Sigmoid colon (tissue), 7 donors: ENCODE measurements around the gene MACROD2. TPM values are rescaled to one million over a fixed set of nuclear protein-coding genes. Genes with fewer than 3 reads are reported as not detected.

Experiments used
- DNase-seq: peaks from one replicate; pipeline ENCODE4 v3.0.0-alpha.2; 2019
- H3K27ac ChIP-seq, 4 donors: fragments of 200-600 bp; sonication (generic); one replicate each; pipeline ENCODE4 v1.5.1; 2016 to 2019; ENCODE audit warnings: mild to moderate bottlenecking in 1 of 4
- H3K27me3 ChIP-seq, 3 donors: fragments of 200-600 bp; sonication (generic); one replicate each; pipeline ENCODE4 v1.5.1; 2019; ENCODE audit warnings: mild to moderate bottlenecking in 1 of 3
- H3K36me3 ChIP-seq, 4 donors: fragments of 200-600 bp; sonication (generic); one replicate each; pipeline ENCODE4 v1.5.1; 2016 to 2019
- H3K4me1 ChIP-seq, 4 donors: fragments of 200-600 bp; sonication (generic); one replicate each; pipeline ENCODE4 v1.5.1; 2017 to 2019
- H3K4me3 ChIP-seq, 4 donors: fragments of 200-600 bp; sonication (generic); one replicate each; pipeline ENCODE4 v1.5.1; 2017 to 2019; ENCODE audit warnings: mild to moderate bottlenecking in 2 of 4, moderate library complexity in 1 of 4
- H3K9me3 ChIP-seq, 4 donors: fragments of 200-600 bp in 3 of 4; sonication (generic) in 3 of 4; one replicate each; pipeline versions ENCODE4 v1.5.1 to v1.6.1; 2013 to 2019
- CTCF ChIP-seq, 4 experiments: fragments of 450-650 bp in 3 of 4; fragments of 200-600 bp in 1 of 4; IDR thresholded peaks; one replicate each; pipeline ENCODE4 v1.5.1; 2016 to 2019; ENCODE audit warnings: antibody characterized with exemption in 4 of 4, mild to moderate bottlenecking in 3 of 4, moderate library complexity in 2 of 4
- EP300 ChIP-seq, 4 donors: sonication (generic); formaldehyde crosslinking; IDR thresholded peaks; one replicate each; pipeline ENCODE4 v1.6.1; 2017; ENCODE audit warnings: antibody characterized with exemption in 4 of 4
- POLR2A ChIP-seq, 2 donors: fragments of 450-650 bp; IDR thresholded peaks; one replicate each; pipeline ENCODE4 v1.6.1; 2016; ENCODE audit warnings: antibody characterized with exemption in 2 of 2, mild to moderate bottlenecking in 2 of 2, moderate library complexity in 2 of 2
- POLR2AphosphoS5 ChIP-seq, 4 donors: sonication (generic); formaldehyde crosslinking; IDR thresholded peaks; one replicate each; pipeline ENCODE4 v1.6.1; 2017; ENCODE audit warnings: antibody characterized with exemption in 4 of 4
- WGBS, 2 donors: extraction: QIAGEN DNeasy Blood & Tissue Kit; methylation state at CpG; one replicate each; pipeline ENCODE4 v1.1.7; 2013; 5-methylcytosine and 5-hydroxymethylcytosine counted together
- intact Hi-C: fragments of 100-400 bp; cut with DNase I; formaldehyde crosslinking; loops from one replicate; pipeline ENCODE4 v1.15.1; 2023
- polyA plus RNA-seq, 3 donors: library from polyadenylated mRNA; stranded (reverse); fragments of 200-250 nt; gene quantifications; one replicate each; pipeline ENCODE4 v1.2.3, GENCODE V29; 2013
- total RNA-seq, 4 donors: library from RNA; depleted of rRNA; stranded (reverse); fragments of >200 nt; gene quantifications; one replicate each; pipeline ENCODE4 v1.1.0, GENCODE V29; 2016
- donor health status: healthy with polysubstance abuse.
- donor health status: Bipolar disorder and iron deficiency.
- donor health status: healthy.

Gene MACROD2
- total and polyA plus RNA-seq, 7 donors, result 1.2 to 22.4 (median 5.8) TPM

GRCh38 chr20:14801591-14802325 is 806.4 kb downstream of the MACROD2 start:
- intact Hi-C loops, result no loop called here
- TF ChIP-seq POLR2A (IDR thresholded peaks at IDR 0.05) (no peak), POLR2AphosphoS5 (IDR thresholded peaks at IDR 0.05) (no peak), EP300 (IDR thresholded peaks at IDR 0.05) (no peak), CTCF (IDR thresholded peaks at IDR 0.05) (no peak)
- H3K4me1 ChIP-seq, result no peaks in the 10 kb centered on the region
- no peaks in the 10 kb centered on the region for H3K36me3 ChIP-seq
- no peaks in the 10 kb centered on the region for H3K9me3 ChIP-seq
- no peak for DNase-seq
- no peaks in the 10 kb centered on the region for H3K27me3 ChIP-seq
- H3K4me3 ChIP-seq, result no peak overlapping the region
- H3K27ac ChIP-seq, result no peak overlapping the region
- 93 to 95% methylated on average over 5 of the region's 5 CpGs for WGBS, 2 donors

GRCh38 chr20:14807224-14807623 is 811.9 kb downstream of the MACROD2 start:
- intact Hi-C loops, result no loop called here
- no peak for TF ChIP-seq EP300 (IDR thresholded peaks at IDR 0.05)
- no peak for TF ChIP-seq POLR2AphosphoS5 (IDR thresholded peaks at IDR 0.05)
- TF ChIP-seq CTCF (IDR thresholded peaks at IDR 0.05), result no peak
- no peak for TF ChIP-seq POLR2A (IDR thresholded peaks at IDR 0.05)
- WGBS, 2 donors, result 84 to 85% methylated on average over 2 of the region's 2 CpGs

GRCh38 chr20:14815340-14815739 is 820.0 kb downstream of the MACROD2 start:
- no peak for DNase-seq
- no peaks in the 10 kb centered on the region for H3K36me3 ChIP-seq
- intact Hi-C loops, result no loop called here
- H3K4me1 ChIP-seq, result no peaks in the 10 kb centered on the region
- H3K9me3 ChIP-seq, result peaks cover 0 to 2% (median 0%) of the 10 kb centered on the region in 4 donors
- WGBS, 2 donors, result 95 to 97% methylated on average over 2 of the region's 2 CpGs
- no peaks in the 10 kb centered on the region for H3K27me3 ChIP-seq
- H3K4me3 ChIP-seq, result no peak overlapping the region
- no peak overlapping the region for H3K27ac ChIP-seq
- no peak for TF ChIP-seq POLR2AphosphoS5 (IDR thresholded peaks at IDR 0.05)

More at GRCh38 chr20:14807224-14807623, 811.9 kb downstream of the MACROD2 start:
- H3K4me1 ChIP-seq, result no peaks in the 10 kb centered on the region
- H3K4me3 ChIP-seq, result no peak overlapping the region
- no peaks in the 10 kb centered on the region for H3K36me3 ChIP-seq
- H3K27me3 ChIP-seq, result no peaks in the 10 kb centered on the region
- H3K9me3 ChIP-seq, result peaks cover 0 to 3% (median 1%) of the 10 kb centered on the region in 4 donors
- no peak overlapping the region for H3K27ac ChIP-seq
- no peak for DNase-seq

GRCh38 chr20:14816471-14816870 is 821.2 kb downstream of the MACROD2 start:
- H3K9me3 ChIP-seq, result no peaks in the 10 kb centered on the region
- H3K27ac ChIP-seq, result no peak overlapping the region
- DNase-seq, result no peak
- TF ChIP-seq EP300 (IDR thresholded peaks at IDR 0.05) (no peak), CTCF (IDR thresholded peaks at IDR 0.05) (no peak), POLR2A (IDR thresholded peaks at IDR 0.05) (no peak), POLR2AphosphoS5 (IDR thresholded peaks at IDR 0.05) (no peak)
- H3K4me3 ChIP-seq, result no peak overlapping the region
- intact Hi-C loops, result no loop called here
- H3K4me1 ChIP-seq, result no peaks in the 10 kb centered on the region
- H3K36me3 ChIP-seq, result no peaks in the 10 kb centered on the region
- WGBS, 2 donors, result 95 to 97% methylated on average over 1 of the region's 1 CpG
- H3K27me3 ChIP-seq, result no peaks in the 10 kb centered on the region

GRCh38 chr20:14817101-14817500 is 821.8 kb downstream of the MACROD2 start:
- Histone ChIP-seq H3K4me3 (no peak overlapping the region), H3K4me1 (no peaks in the 10 kb centered on the region), H3K9me3 (no peaks in the 10 kb centered on the region), H3K27ac (no peak overlapping the region), H3K36me3 (no peaks in the 10 kb centered on the region), H3K27me3 (no peaks in the 10 kb centered on the region)
- WGBS, 2 donors, result 72 to 75% methylated on average over 3 of the region's 3 CpGs
- DNase-seq, result no peak
- intact Hi-C loops, result no loop called here
- TF ChIP-seq POLR2A (IDR thresholded peaks at IDR 0.05), result no peak

GRCh38 chr20:14820771-14821170 is 825.5 kb downstream of the MACROD2 start:
- WGBS, 2 donors, result 90 to 96% methylated on average over 9 of the region's 9 CpGs
- no peak for DNase-seq

More at GRCh38 chr20:14820771-14821170, 825.5 kb downstream of the MACROD2 start:
- Histone ChIP-seq H3K36me3 (no peaks in the 10 kb centered on the region), H3K27ac (no peak overlapping the region), H3K27me3 (no peaks in the 10 kb centered on the region), H3K4me1 (no peaks in the 10 kb centered on the region), H3K9me3 (no peaks in the 10 kb centered on the region), H3K4me3 (no peak overlapping the region)
- TF ChIP-seq POLR2AphosphoS5 (IDR thresholded peaks at IDR 0.05), result no peak
- TF ChIP-seq EP300 (IDR thresholded peaks at IDR 0.05), result no peak
- TF ChIP-seq CTCF (IDR thresholded peaks at IDR 0.05), result no peak
- no peak for TF ChIP-seq POLR2A (IDR thresholded peaks at IDR 0.05)
- intact Hi-C loops, result no loop called here
